HepG2 (cell line): ENCODE results near the gene ARHGAP33. TPM values are rescaled to one million over a fixed set of nuclear protein-coding genes. Genes with fewer than 3 reads are reported as not detected.

ENCODE experiments used
- GPN1 ChIP-seq: sonication (generic); formaldehyde crosslinking; IDR thresholded peaks from 2 replicates; pipeline ENCODE4 v1.5.1; 2020; ENCODE audit warnings: missing genetic modification reagents, borderline replicate concordance
- IKZF4 ChIP-seq: sonication (generic); formaldehyde crosslinking; IDR thresholded peaks from 2 replicates; pipeline ENCODE4 v1.5.1; 2020; ENCODE audit warnings: borderline replicate concordance, mild to moderate bottlenecking, low read depth, missing genetic modification reagents; ENCODE audit errors: not compliant biosample characterization
- SP140L ChIP-seq: sonication (generic); formaldehyde crosslinking; IDR thresholded peaks from 2 replicates; pipeline ENCODE4 v1.4.0; 2020; ENCODE audit warnings: missing genetic modification reagents, borderline replicate concordance
- USF2 ChIP-seq, 2 experiments: sonication (generic) in 1 of 2; formaldehyde crosslinking in 1 of 2; IDR thresholded peaks; 2 replicates each; pipeline versions ENCODE4 v1.5.1 to v1.6.1; 2011 to 2020; ENCODE audit warnings: borderline replicate concordance in 1 of 2, low read depth in 1 of 2, low read length in 1 of 2, mild to moderate bottlenecking in 1 of 2, missing genetic modification reagents in 1 of 2, moderate library complexity in 1 of 2
- ZNF335 ChIP-seq: sonication (generic); formaldehyde crosslinking; IDR thresholded peaks from 2 replicates; pipeline ENCODE4 v1.4.0; 2020; ENCODE audit warnings: missing genetic modification reagents
- ZNF7 ChIP-seq: IDR thresholded peaks from 2 replicates; pipeline ENCODE4 v1.6.1; 2016; ENCODE audit warnings: missing biosample characterization, missing genetic modification reagents
- ZNF776 ChIP-seq: sonication (generic); formaldehyde crosslinking; IDR thresholded peaks from 2 replicates; pipeline ENCODE4 v1.4.0; 2020; ENCODE audit warnings: mild to moderate bottlenecking, missing genetic modification reagents
- polyA plus RNA-seq, 8 experiments: library from polyadenylated mRNA; depleted of rRNA in 3 of 8; stranded (reverse) in 7 of 8; unstranded in 1 of 8; fragments of >200 nt; fragmentation: Illumina TruSeq in 4 of 8; extraction: Trizol in 4 of 8; gene quantifications; 2 replicates each; pipeline versions ENCODE4 v1.2.1 to v1.2.3, GENCODE V29; 2011 to 2016; ENCODE audit warnings: low read depth in 4 of 8, missing spikeins in 1 of 8, mixed read lengths in 1 of 8; ENCODE audit not compliant: insufficient read depth in 1 of 8
- total RNA-seq, 5 experiments: library from RNA; depleted of rRNA; stranded (reverse); fragments of >200 nt; fragmentation: Illumina TruSeq; extraction: Trizol; gene quantifications; 2 replicates each; pipeline ENCODE4 v1.2.3, GENCODE V29; 2016; ENCODE audit warnings: low read depth in 1 of 5
- TF ChIP-seq, protein P1 (sequence below): IDR thresholded peaks from 2 replicates; pipeline ENCODE4 v1.6.1; 2016; ENCODE audit warnings: low read depth, control low read depth
- TF ChIP-seq, protein P2 (sequence below): sonication (generic); formaldehyde crosslinking; IDR thresholded peaks from 2 replicates; pipeline ENCODE4 v1.5.0; 2020; ENCODE audit warnings: missing genetic modification reagents
- TF ChIP-seq, protein P3 (sequence below): sonication (generic); formaldehyde crosslinking; IDR thresholded peaks from 2 replicates; pipeline ENCODE4 v1.5.0; 2020; ENCODE audit warnings: mild to moderate bottlenecking, missing genetic modification reagents
- TF ChIP-seq, protein P4 (sequence below): sonication (generic); formaldehyde crosslinking; IDR thresholded peaks from 2 replicates; pipeline ENCODE4 v1.4.0; 2020; ENCODE audit warnings: missing genetic modification reagents

The ARHGAP33 gene
- total and polyA plus RNA-seq, 2 of the 13 experiments (the other 11 are each of a cell fraction or from before 2014, with no cell fraction given): 1.3 to 2.7 TPM

GRCh38 chr19:35753634-35754369 lies 21.6 kb upstream of the ARHGAP33 start (continued):
- no peak for TF ChIP-seq USF2 (IDR thresholded peaks at IDR 0.05; ENCODE audit: low read depth, low read length)
- TF ChIP-seq USF2 (CRISPR knock-in tag; IDR thresholded peaks at IDR 0.05; ENCODE audit: borderline replicate concordance): no peak
- no peak for TF ChIP-seq ZNF7 (CRISPR knock-in tag)
- TF ChIP-seq, protein P1, sequence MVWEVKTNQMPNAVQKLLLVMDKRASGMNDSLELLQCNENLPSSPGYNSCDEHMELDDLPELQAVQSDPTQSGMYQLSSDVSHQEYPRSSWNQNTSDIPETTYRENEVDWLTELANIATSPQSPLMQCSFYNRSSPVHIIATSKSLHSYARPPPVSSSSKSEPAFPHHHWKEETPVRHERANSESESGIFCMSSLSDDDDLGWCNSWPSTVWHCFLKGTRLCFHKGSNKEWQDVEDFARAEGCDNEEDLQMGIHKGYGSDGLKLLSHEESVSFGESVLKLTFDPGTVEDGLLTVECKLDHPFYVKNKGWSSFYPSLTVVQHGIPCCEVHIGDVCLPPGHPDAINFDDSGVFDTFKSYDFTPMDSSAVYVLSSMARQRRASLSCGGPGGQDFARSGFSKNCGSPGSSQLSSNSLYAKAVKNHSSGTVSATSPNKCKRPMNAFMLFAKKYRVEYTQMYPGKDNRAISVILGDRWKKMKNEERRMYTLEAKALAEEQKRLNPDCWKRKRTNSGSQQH (CRISPR knock-in tag): no peak
- TF ChIP-seq, protein P2, sequence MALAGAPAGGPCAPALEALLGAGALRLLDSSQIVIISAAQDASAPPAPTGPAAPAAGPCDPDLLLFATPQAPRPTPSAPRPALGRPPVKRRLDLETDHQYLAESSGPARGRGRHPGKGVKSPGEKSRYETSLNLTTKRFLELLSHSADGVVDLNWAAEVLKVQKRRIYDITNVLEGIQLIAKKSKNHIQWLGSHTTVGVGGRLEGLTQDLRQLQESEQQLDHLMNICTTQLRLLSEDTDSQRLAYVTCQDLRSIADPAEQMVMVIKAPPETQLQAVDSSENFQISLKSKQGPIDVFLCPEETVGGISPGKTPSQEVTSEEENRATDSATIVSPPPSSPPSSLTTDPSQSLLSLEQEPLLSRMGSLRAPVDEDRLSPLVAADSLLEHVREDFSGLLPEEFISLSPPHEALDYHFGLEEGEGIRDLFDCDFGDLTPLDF (CRISPR knock-in tag): no peak
- TF ChIP-seq, protein P3, sequence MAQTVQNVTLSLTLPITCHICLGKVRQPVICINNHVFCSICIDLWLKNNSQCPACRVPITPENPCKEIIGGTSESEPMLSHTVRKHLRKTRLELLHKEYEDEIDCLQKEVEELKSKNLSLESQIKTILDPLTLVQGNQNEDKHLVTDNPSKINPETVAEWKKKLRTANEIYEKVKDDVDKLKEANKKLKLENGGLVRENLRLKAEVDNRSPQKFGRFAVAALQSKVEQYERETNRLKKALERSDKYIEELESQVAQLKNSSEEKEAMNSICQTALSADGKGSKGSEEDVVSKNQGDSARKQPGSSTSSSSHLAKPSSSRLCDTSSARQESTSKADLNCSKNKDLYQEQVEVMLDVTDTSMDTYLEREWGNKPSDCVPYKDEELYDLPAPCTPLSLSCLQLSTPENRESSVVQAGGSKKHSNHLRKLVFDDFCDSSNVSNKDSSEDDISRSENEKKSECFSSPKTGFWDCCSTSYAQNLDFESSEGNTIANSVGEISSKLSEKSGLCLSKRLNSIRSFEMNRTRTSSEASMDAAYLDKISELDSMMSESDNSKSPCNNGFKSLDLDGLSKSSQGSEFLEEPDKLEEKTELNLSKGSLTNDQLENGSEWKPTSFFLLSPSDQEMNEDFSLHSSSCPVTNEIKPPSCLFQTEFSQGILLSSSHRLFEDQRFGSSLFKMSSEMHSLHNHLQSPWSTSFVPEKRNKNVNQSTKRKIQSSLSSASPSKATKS (CRISPR knock-in tag): no peak
- TF ChIP-seq, protein P4, sequence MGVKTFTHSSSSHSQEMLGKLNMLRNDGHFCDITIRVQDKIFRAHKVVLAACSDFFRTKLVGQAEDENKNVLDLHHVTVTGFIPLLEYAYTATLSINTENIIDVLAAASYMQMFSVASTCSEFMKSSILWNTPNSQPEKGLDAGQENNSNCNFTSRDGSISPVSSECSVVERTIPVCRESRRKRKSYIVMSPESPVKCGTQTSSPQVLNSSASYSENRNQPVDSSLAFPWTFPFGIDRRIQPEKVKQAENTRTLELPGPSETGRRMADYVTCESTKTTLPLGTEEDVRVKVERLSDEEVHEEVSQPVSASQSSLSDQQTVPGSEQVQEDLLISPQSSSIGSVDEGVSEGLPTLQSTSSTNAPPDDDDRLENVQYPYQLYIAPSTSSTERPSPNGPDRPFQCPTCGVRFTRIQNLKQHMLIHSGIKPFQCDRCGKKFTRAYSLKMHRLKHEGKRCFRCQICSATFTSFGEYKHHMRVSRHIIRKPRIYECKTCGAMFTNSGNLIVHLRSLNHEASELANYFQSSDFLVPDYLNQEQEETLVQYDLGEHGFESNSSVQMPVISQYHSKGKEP (CRISPR knock-in tag): no peak
- no peak for TF ChIP-seq IKZF4
- no peak for TF ChIP-seq ZNF776 (CRISPR knock-in tag)
- no peak for TF ChIP-seq SP140L (CRISPR knock-in tag)
- no peak for TF ChIP-seq GPN1 (CRISPR knock-in tag)
- TF ChIP-seq ZNF335 (CRISPR knock-in tag): no peak
